ENCODE measurements around the gene C6orf52. TPM values are rescaled to one million over a fixed set of nuclear protein-coding genes. Genes with fewer than 3 reads are reported as not detected.

The C6orf52 gene
- total RNA-seq, 1 donor from 2014 or later, result 0.45 TPM

- no peaks in the 10 kb centered on the region for H4K20me1 ChIP-seq (ENCODE audit: low read depth)
- no peak overlapping the region for H3K4me2 ChIP-seq
- DNase-seq (ENCODE audit: low spot score), result no peak
- H3K36me3 Mint-ChIP-seq, result no peaks in the 10 kb centered on the region
- H3K27ac Mint-ChIP-seq, result no peak overlapping the region
- H3F3A ChIP-seq (ENCODE audit: low read depth), result no peaks in the 10 kb centered on the region
- H3K79me2 ChIP-seq (ENCODE audit: low read depth), result no peaks in the 10 kb centered on the region
- H3K27me3 ChIP-seq, result no peaks in the 10 kb centered on the region
- H2AFZ ChIP-seq (replicated peaks), result peak overlapping the region; percentile 1
- no peaks in the 10 kb centered on the region for H3K36me3 ChIP-seq
- no peaks in the 10 kb centered on the region for H3K9me3 Mint-ChIP-seq
- no peaks in the 10 kb centered on the region for H3K4me1 ChIP-seq
- H3K4me3 Mint-ChIP-seq, result no peak overlapping the region
- no peak overlapping the region for H3K27ac ChIP-seq
- no peak overlapping the region for H3K9ac ChIP-seq
- no peaks in the 10 kb centered on the region for H3K4me1 Mint-ChIP-seq
- no peaks in the 10 kb centered on the region for H3K9me3 ChIP-seq (ENCODE audit: low read depth)
- no peaks in the 10 kb centered on the region for H3K27me3 Mint-ChIP-seq (ENCODE audit: insufficient read depth, low read depth)
- TF ChIP-seq EZH2 (IDR thresholded peaks at IDR 0.05), result no peak
- TF ChIP-seq EZH2phosphoT487 (IDR thresholded peaks at IDR 0.05), result no peak
- TF ChIP-seq, protein P1, sequence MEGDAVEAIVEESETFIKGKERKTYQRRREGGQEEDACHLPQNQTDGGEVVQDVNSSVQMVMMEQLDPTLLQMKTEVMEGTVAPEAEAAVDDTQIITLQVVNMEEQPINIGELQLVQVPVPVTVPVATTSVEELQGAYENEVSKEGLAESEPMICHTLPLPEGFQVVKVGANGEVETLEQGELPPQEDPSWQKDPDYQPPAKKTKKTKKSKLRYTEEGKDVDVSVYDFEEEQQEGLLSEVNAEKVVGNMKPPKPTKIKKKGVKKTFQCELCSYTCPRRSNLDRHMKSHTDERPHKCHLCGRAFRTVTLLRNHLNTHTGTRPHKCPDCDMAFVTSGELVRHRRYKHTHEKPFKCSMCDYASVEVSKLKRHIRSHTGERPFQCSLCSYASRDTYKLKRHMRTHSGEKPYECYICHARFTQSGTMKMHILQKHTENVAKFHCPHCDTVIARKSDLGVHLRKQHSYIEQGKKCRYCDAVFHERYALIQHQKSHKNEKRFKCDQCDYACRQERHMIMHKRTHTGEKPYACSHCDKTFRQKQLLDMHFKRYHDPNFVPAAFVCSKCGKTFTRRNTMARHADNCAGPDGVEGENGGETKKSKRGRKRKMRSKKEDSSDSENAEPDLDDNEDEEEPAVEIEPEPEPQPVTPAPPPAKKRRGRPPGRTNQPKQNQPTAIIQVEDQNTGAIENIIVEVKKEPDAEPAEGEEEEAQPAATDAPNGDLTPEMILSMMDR (IDR thresholded peaks at IDR 0.05), result no peak
- H3K4me3 ChIP-seq, result no peak overlapping the region
Observed at GRCh38 chr6:10682355-10682988, 11.9 kb downstream of the C6orf52 start.

DNA sequence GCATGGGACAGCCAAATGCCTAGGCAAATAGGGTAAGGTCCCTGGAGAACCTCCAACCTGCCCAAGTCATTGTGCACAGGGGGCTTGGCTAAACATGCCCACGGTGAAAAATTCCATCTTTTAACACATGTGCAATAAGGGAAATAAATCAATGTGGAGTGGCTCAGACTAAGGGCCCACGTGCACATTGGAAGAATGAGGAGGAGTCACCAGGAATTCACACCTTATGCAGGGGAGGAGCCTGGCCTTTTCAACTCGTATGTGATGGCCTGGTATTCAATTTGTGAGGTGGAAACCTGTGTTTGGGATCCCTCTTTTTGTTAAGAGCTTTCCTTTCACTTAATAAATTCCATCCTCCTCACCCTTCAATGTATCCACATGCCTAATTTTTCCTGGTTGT lies 12.6 kb downstream of the C6orf52 start:
- Histone ChIP-seq H3K9me3 (ENCODE audit: low read depth) (no peaks in the 10 kb centered on the region), H3K4me3 (no peak overlapping the region), H3K4me2 (no peak overlapping the region), H3K27ac (no peak overlapping the region), H3K27me3 (no peaks in the 10 kb centered on the region), H4K20me1 (ENCODE audit: low read depth) (no peaks in the 10 kb centered on the region), H3K4me1 (no peaks in the 10 kb centered on the region), H3F3A (ENCODE audit: low read depth) (no peaks in the 10 kb centered on the region), H3K79me2 (ENCODE audit: low read depth) (no peaks in the 10 kb centered on the region), H3K36me3 (no peaks in the 10 kb centered on the region), H3K9ac (no peak overlapping the region), H2AFZ (replicated peaks) (no peak overlapping the region)
- Mint-ChIP-seq H3K36me3 (no peaks in the 10 kb centered on the region), H3K9me3 (no peaks in the 10 kb centered on the region), H3K27me3 (ENCODE audit: insufficient read depth, low read depth) (no peaks in the 10 kb centered on the region), H3K4me3 (no peak overlapping the region), H3K27ac (no peak overlapping the region), H3K4me1 (no peaks in the 10 kb centered on the region)
- DNase-seq (ENCODE audit: low spot score), result no peak
- TF ChIP-seq EZH2 (IDR thresholded peaks at IDR 0.05), result no peak
- TF ChIP-seq, protein P1 (IDR thresholded peaks at IDR 0.05), result no peak
- TF ChIP-seq EZH2phosphoT487 (IDR thresholded peaks at IDR 0.05), result no peak

DNA sequence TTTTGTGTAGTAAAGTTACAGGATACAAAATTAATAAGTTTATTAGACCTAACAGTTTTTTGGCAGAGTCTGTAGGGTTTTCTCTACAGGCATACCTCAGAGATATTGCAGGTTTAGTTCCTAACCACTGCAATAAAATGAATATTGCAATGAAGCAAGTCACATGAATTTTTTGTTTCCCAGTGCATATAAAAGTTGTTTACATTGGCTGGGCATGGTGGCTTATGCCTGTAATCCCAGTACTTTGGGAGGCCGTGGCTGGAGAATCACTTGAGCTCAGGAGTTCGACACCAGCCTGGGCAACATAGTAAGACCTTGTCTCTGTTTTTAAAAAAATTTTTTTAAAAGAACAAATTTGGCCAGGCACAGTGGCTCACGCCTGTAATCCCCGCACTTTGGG lies 16.0 kb downstream of the C6orf52 start:
- H3K9ac ChIP-seq, result no peak overlapping the region
- H2AFZ ChIP-seq (replicated peaks), result no peak overlapping the region
- Mint-ChIP-seq H3K4me1 (no peaks in the 10 kb centered on the region), H3K27me3 (ENCODE audit: insufficient read depth, low read depth) (no peaks in the 10 kb centered on the region), H3K4me3 (no peak overlapping the region), H3K9me3 (no peaks in the 10 kb centered on the region), H3K27ac (no peak overlapping the region), H3K36me3 (no peaks in the 10 kb centered on the region)
- no peaks in the 10 kb centered on the region for H3F3A ChIP-seq (ENCODE audit: low read depth)
- H3K4me3 ChIP-seq, result no peak overlapping the region
- TF ChIP-seq EZH2phosphoT487 (IDR thresholded peaks at IDR 0.05) (no peak), EZH2 (IDR thresholded peaks at IDR 0.05) (no peak)
- TF ChIP-seq, protein P1 (IDR thresholded peaks at IDR 0.05), result no peak
- DNase-seq (ENCODE audit: low spot score), result no peak
- H3K79me2 ChIP-seq (ENCODE audit: low read depth), result no peaks in the 10 kb centered on the region
- no peaks in the 10 kb centered on the region for H3K27me3 ChIP-seq
- no peaks in the 10 kb centered on the region for H4K20me1 ChIP-seq (ENCODE audit: low read depth)
- no peak overlapping the region for H3K4me2 ChIP-seq
- H3K27ac ChIP-seq, result no peak overlapping the region
- H3K9me3 ChIP-seq (ENCODE audit: low read depth), result no peaks in the 10 kb centered on the region
- H3K4me1 ChIP-seq, result no peaks in the 10 kb centered on the region
- no peaks in the 10 kb centered on the region for H3K36me3 ChIP-seq

Data from neural progenitor cell (in vitro differentiated cells).